Measurements from ENCODE around the gene EYS. TPM values are rescaled to one million over a fixed set of nuclear protein-coding genes. Genes with fewer than 3 reads are reported as not detected.

Gene EYS
- total RNA-seq, 1 experiment from 2014 or later: 1.5 TPM

DNA sequence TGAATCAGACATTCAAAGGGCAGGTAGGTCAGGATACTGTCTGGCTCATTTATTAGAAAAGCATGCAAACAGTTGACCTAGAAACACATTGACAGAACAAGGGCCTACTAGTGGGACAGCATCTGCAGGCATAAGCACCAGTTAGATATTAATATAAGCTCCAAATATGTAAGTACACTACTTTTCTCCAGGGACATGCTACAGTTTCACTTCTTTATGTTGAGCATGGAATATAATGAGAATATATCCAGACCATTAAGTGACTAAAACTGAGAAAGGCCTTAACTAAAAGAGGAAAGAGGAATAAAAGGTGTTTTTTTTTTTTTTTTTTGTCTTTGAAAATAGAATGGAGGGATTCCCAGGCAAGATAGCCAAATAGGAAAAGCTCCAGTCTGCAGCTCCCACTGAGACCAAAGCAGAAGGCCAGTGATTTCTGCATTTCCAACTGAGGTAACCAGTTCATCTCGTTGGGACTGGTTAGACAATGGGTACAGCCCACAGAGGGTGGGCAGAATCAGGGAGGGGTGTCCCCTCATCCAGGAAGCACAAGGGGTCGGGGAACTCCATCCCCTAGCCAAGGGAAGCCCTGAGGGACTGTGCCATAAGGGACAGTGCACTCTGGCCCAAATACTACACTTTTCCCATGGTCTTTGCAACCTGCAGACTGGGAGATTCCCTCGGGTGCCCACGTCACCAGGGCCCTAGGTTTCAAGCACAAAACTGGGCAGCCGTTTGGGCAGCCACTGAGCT lies 1819.8 kb downstream of the EYS start:
- H3K36me3 Mint-ChIP-seq (ENCODE audit: insufficient read depth, unreplicated experiment): no peaks in the 10 kb centered on the region
- H3K27ac Mint-ChIP-seq (ENCODE audit: low read depth, unreplicated experiment): no peak overlapping the region
- POLR2A ChIA-PET: no interaction called here
- CTCF ChIA-PET: no interaction called here
- H3K27me3 Mint-ChIP-seq (ENCODE audit: insufficient read depth, unreplicated experiment): no peaks in the 10 kb centered on the region
- no peak for DNase-seq (ENCODE audit: unreplicated experiment)
- BruUV-seq (replicated peaks): no TSS peak
- no peak overlapping the region for H3K4me3 Mint-ChIP-seq (ENCODE audit: unreplicated experiment)
- H3K9me3 Mint-ChIP-seq (ENCODE audit: unreplicated experiment): peaks cover 22% of the 10 kb centered on the region
- intact Hi-C loops (cut with micrococcal nuclease): no loop called here
- TF ChIP-seq CTCF (IDR thresholded peaks at IDR 0.05; ENCODE audit: unreplicated experiment): no peak
- no peaks in the 10 kb centered on the region for H3K4me1 Mint-ChIP-seq (ENCODE audit: insufficient read depth, unreplicated experiment)

GRCh38 chr6:63886341-63886740 lies 1820.7 kb downstream of the EYS start:
- no peak for DNase-seq (ENCODE audit: unreplicated experiment)
- TF ChIP-seq CTCF (IDR thresholded peaks at IDR 0.05; ENCODE audit: unreplicated experiment): no peak
- intact Hi-C loops (cut with micrococcal nuclease): no loop called here
- no peak overlapping the region for H3K4me3 Mint-ChIP-seq (ENCODE audit: unreplicated experiment)
- H3K9me3 Mint-ChIP-seq (ENCODE audit: unreplicated experiment): peaks cover 22% of the 10 kb centered on the region
- H3K27ac Mint-ChIP-seq (ENCODE audit: low read depth, unreplicated experiment): no peak overlapping the region
- POLR2A ChIA-PET: no interaction called here
- BruUV-seq (replicated peaks): no TSS peak
- no peaks in the 10 kb centered on the region for H3K4me1 Mint-ChIP-seq (ENCODE audit: insufficient read depth, unreplicated experiment)
- H3K27me3 Mint-ChIP-seq (ENCODE audit: insufficient read depth, unreplicated experiment): no peaks in the 10 kb centered on the region
- H3K36me3 Mint-ChIP-seq (ENCODE audit: insufficient read depth, unreplicated experiment): no peaks in the 10 kb centered on the region
- CTCF ChIA-PET: no interaction called here

DNA sequence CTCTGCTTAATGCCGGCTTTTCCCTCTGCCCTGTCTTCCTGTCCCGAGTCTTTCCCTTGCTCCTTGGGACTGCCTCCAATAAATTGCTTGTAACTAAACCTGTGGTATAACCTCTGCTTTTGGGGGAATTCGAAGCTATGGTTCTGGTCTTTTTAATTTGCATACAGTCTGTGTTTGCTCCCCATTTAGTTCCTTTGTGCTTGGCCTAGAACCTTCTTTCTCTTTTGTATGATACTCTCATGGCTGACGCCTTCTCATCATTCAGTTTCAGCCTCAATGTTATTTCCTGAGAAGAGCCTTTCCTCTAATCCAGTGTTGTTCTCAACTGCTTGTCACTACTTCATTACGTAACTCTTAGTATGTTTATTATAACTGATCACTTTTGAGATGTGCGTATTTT lies 1823.4 kb downstream of the EYS start:
- Mint-ChIP-seq H3K36me3 (ENCODE audit: insufficient read depth, unreplicated experiment) (no peaks in the 10 kb centered on the region), H3K27me3 (ENCODE audit: insufficient read depth, unreplicated experiment) (no peaks in the 10 kb centered on the region), H3K27ac (ENCODE audit: low read depth, unreplicated experiment) (no peak overlapping the region), H3K4me3 (ENCODE audit: unreplicated experiment) (no peak overlapping the region), H3K4me1 (ENCODE audit: insufficient read depth, unreplicated experiment) (no peaks in the 10 kb centered on the region), H3K9me3 (ENCODE audit: unreplicated experiment) (peaks cover 2% of the 10 kb centered on the region)
- no peak for DNase-seq (ENCODE audit: unreplicated experiment)
- intact Hi-C loops (cut with micrococcal nuclease): no loop called here
- no peak for TF ChIP-seq CTCF (IDR thresholded peaks at IDR 0.05; ENCODE audit: unreplicated experiment)
- BruUV-seq (replicated peaks): no TSS peak
- ChIA-PET POLR2A (interaction anchor here (0.9 kb wide), 1 partner anchor 77 kb away, joined by 3 read pairs; no protein-coding TSS in a partner anchor), CTCF (no interaction called here)

DNA sequence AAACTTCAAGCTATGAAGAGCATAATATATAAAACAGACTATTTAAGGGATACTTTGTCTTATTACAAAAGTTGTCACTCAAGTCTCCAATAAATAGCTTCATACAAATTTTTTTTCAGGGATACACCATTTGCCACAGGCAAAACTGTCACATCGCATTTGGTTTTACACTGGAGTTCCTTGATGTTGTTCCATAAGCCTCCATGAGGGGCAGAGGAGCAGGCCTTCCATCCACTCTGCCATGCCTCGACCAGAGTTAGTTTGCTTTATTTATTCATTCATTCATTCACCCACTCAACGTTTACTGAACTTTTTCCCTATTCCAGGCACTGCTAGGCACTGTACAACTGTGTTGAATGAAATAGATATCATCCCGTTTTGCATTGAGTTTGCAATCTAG lies 1824.8 kb downstream of the EYS start:
- H3K4me3 Mint-ChIP-seq (ENCODE audit: unreplicated experiment): no peak overlapping the region
- intact Hi-C loops (cut with micrococcal nuclease): no loop called here
- CTCF ChIA-PET: interaction anchor here (0.7 to 1.0 kb wide), 2 partner anchors 9 to 21 kb away, joined by 3 read pairs; no protein-coding TSS in a partner anchor
- no TSS peak for BruUV-seq (replicated peaks)
- no peak for DNase-seq (ENCODE audit: unreplicated experiment)
- H3K27me3 Mint-ChIP-seq (ENCODE audit: insufficient read depth, unreplicated experiment): no peaks in the 10 kb centered on the region
- H3K4me1 Mint-ChIP-seq (ENCODE audit: insufficient read depth, unreplicated experiment): no peaks in the 10 kb centered on the region
- no peak overlapping the region for H3K27ac Mint-ChIP-seq (ENCODE audit: low read depth, unreplicated experiment)
- POLR2A ChIA-PET: interaction anchor here (0.6 to 1.0 kb wide), 3 partner anchors 30 to 78 kb away, joined by 3 to 4 read pairs (median 3); no protein-coding TSS in a partner anchor
- H3K36me3 Mint-ChIP-seq (ENCODE audit: insufficient read depth, unreplicated experiment): no peaks in the 10 kb centered on the region
- no peak for TF ChIP-seq CTCF (IDR thresholded peaks at IDR 0.05; ENCODE audit: unreplicated experiment)
- no peaks in the 10 kb centered on the region for H3K9me3 Mint-ChIP-seq (ENCODE audit: unreplicated experiment)

Measured in MCF 10A (cell line).